Keratinocyte (primary cell): ENCODE measurements around the gene ADAMTSL3. TPM values are rescaled to one million over a fixed set of nuclear protein-coding genes. Genes with fewer than 3 reads are reported as not detected.

Experiments
- DNase-seq: peaks from one replicate; pipeline ENCODE4 v3.0.0-alpha.2; 2011; ENCODE audit warnings: low read depth, missing footprints, low spot score
- FAIRE-seq: peaks from 2 replicates; lab custom pipeline; 2011; peaks lifted over from hg19 to GRCh38; lab: Jason Lieb, UNC
- H2AFZ ChIP-seq: 2 replicates; pipeline ENCODE4 v1.6.0; 2012; ENCODE audit warnings: low read length, control low read depth, inconsistent platforms; ENCODE audit not compliant: control insufficient read depth
- H3K27ac ChIP-seq: 2 replicates; pipeline ENCODE4 v1.5.1; 2011; ENCODE audit warnings: low read length; ENCODE audit not compliant: control insufficient read depth, insufficient read depth
- H3K27me3 ChIP-seq: 3 replicates; pipeline ENCODE4 v1.6.0; 2011; ENCODE audit warnings: low read length; ENCODE audit not compliant: control insufficient read depth, insufficient read depth; ENCODE audit errors: extremely low read depth
- H3K36me3 ChIP-seq, 2 experiments: 2 replicates in 1 of 2; 3 replicates in 1 of 2; pipeline ENCODE4 v1.5.1; 2011; ENCODE audit warnings: low read length in 2 of 2, mild to moderate bottlenecking in 1 of 2; ENCODE audit not compliant: control insufficient read depth in 2 of 2, insufficient read depth in 2 of 2; ENCODE audit errors: extremely low read depth in 1 of 2
- H3K4me1 ChIP-seq: 3 replicates; pipeline ENCODE4 v1.5.1; 2011; ENCODE audit warnings: low read length; ENCODE audit not compliant: control insufficient read depth, insufficient read depth; ENCODE audit errors: extremely low read depth
- H3K4me2 ChIP-seq: 3 replicates; pipeline ENCODE4 v1.6.0; 2011; ENCODE audit warnings: low read depth, low read length; ENCODE audit not compliant: control insufficient read depth, insufficient read depth; ENCODE audit errors: extremely low read depth
- H3K4me3 ChIP-seq, 3 experiments: fragments of 200-600 bp in 1 of 3; sonication (generic) in 1 of 3; 2 replicates in 2 of 3; 3 replicates in 1 of 3; pipeline ENCODE4 v1.5.1; 2011 to 2016; ENCODE audit warnings: low read length in 3 of 3, mild to moderate bottlenecking in 3 of 3, control low read depth in 2 of 3, inconsistent platforms in 1 of 3, low read depth in 1 of 3, mixed read lengths in 1 of 3, mixed run types in 1 of 3, moderate library complexity in 1 of 3; ENCODE audit not compliant: control insufficient read depth in 2 of 3, insufficient read depth in 2 of 3; ENCODE audit errors: extremely low read depth in 1 of 3
- H3K79me2 ChIP-seq: 2 replicates; pipeline ENCODE4 v1.6.0; 2012; ENCODE audit warnings: low read length; ENCODE audit not compliant: control insufficient read depth, insufficient read depth
- H3K9ac ChIP-seq: 3 replicates; pipeline ENCODE4 v1.6.0; 2011; ENCODE audit warnings: low read length; ENCODE audit not compliant: control insufficient read depth, insufficient read depth; ENCODE audit errors: extremely low read depth
- H3K9me1 ChIP-seq: 3 replicates; pipeline ENCODE4 v1.6.0; 2011; ENCODE audit warnings: low read length; ENCODE audit not compliant: control insufficient read depth, insufficient read depth; ENCODE audit errors: extremely low read depth
- H3K9me3 ChIP-seq: 2 replicates; pipeline ENCODE4 v1.5.1; 2012; ENCODE audit warnings: low read depth, low read length; ENCODE audit not compliant: control insufficient read depth
- H4K20me1 ChIP-seq: 3 replicates; pipeline ENCODE4 v1.6.0; 2011; ENCODE audit warnings: low read length; ENCODE audit not compliant: control insufficient read depth, insufficient read depth; ENCODE audit errors: extremely low read depth
- EZH2 ChIP-seq: IDR thresholded peaks from one replicate; pipeline ENCODE4 v1.6.1; 2012; ENCODE audit warnings: inconsistent platforms, mild to moderate bottlenecking, low read length, moderate library complexity
- dilution Hi-C: fragments of 300-500 bp; cut with MboI; formaldehyde crosslinking; loops from one replicate; pipeline ENCODE4 v1.7.0; 2020; ENCODE audit warnings: low sequenced_read_pairs; ENCODE audit not compliant: extremely low pct_ligation_motif_present
- polyA plus RNA-seq, 5 experiments: library from polyadenylated mRNA; depleted of rRNA in 3 of 5; stranded (reverse) in 3 of 5; stranded (forward) in 1 of 5; unstranded in 1 of 5; fragments of >200 nt; gene quantifications; 1 replicate in 1 of 5; 2 replicates in 3 of 5; 3 replicates in 1 of 5; pipeline versions ENCODE4 v1.2.1 to v1.2.3, GENCODE V29; 2011 to 2012; ENCODE audit warnings: missing spikeins in 2 of 5, low read depth in 1 of 5, low replicate concordance in 1 of 5
- TF ChIP-seq, protein P1 (sequence below), 3 experiments: IDR thresholded peaks in 1 of 3; conservative IDR thresholded peaks in 1 of 3; optimal IDR thresholded peaks in 1 of 3; 2 replicates in 2 of 3; 3 replicates in 1 of 3; pipeline versions ENCODE3 to v1.5.1; 2011; ENCODE audit warnings: low read length in 3 of 3, mild to moderate bottlenecking in 3 of 3, moderate library complexity in 2 of 3, control low read depth in 1 of 3, inconsistent platforms in 1 of 3; ENCODE audit not compliant: insufficient read depth in 2 of 3; ENCODE audit errors: extremely low read depth in 1 of 3

ADAMTSL3 gene
- polyA plus RNA-seq, 1 donor (not counting 4 experiments of a cell fraction or from before 2014, with no cell fraction given) = 0.01 TPM

DNA sequence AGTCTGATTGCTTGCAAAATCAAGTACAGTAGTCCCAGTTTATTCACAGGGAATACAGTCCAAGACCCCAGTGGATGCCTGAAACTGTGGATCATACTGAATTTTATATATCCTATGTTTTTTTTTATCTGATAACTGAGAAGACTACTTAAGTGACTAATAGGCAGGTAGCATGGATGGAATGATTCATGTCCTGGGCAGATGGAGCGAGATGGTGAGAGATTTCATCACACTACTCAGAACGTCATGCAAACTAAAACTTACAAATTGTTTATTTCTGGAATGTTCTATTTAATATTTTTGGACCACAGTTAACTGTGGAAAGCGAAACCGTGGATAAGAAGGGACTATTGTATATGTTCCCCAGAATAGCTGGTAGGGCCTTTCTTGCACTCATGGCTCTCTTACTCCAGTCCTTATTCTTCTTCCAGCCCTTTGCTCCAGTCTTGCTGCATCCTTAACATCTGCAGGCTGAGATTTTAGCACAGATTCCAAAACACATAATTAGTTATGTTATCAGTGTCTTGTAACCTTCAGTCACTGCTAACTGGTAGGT is 290.0 kb downstream of the ADAMTSL3 start:
- DNase-seq = no peak
- Histone ChIP-seq H3K27ac (peak overlapping the region; percentile 16), H3K27me3 (no peaks in the 10 kb centered on the region), H3K9me1 (no peaks in the 10 kb centered on the region), H3K36me3 (no peaks in the 10 kb centered on the region), H3K4me2 (peak overlapping the region; percentile 13), H3K4me1 (peaks cover 15% of the 10 kb centered on the region), H3K4me3 (no peak overlapping the region), H3K79me2 (no peaks in the 10 kb centered on the region), H3K9me3 (no peaks in the 10 kb centered on the region), H4K20me1 (no peaks in the 10 kb centered on the region), H2AFZ (no peak overlapping the region), H3K9ac (no peak overlapping the region)
- TF ChIP-seq EZH2 = no peak
- TF ChIP-seq, protein P1, sequence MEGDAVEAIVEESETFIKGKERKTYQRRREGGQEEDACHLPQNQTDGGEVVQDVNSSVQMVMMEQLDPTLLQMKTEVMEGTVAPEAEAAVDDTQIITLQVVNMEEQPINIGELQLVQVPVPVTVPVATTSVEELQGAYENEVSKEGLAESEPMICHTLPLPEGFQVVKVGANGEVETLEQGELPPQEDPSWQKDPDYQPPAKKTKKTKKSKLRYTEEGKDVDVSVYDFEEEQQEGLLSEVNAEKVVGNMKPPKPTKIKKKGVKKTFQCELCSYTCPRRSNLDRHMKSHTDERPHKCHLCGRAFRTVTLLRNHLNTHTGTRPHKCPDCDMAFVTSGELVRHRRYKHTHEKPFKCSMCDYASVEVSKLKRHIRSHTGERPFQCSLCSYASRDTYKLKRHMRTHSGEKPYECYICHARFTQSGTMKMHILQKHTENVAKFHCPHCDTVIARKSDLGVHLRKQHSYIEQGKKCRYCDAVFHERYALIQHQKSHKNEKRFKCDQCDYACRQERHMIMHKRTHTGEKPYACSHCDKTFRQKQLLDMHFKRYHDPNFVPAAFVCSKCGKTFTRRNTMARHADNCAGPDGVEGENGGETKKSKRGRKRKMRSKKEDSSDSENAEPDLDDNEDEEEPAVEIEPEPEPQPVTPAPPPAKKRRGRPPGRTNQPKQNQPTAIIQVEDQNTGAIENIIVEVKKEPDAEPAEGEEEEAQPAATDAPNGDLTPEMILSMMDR (optimal IDR thresholded peaks at IDR 0.05 in 1 of 3, IDR thresholded peaks at IDR 0.05 in 1 of 3, conservative IDR thresholded peaks at IDR 0.05 in 1 of 3; ENCODE audit: extremely low read depth in 1 of 3, insufficient read depth in 2 of 3, low read length in 3 of 3) = no peak
- no peak for FAIRE-seq
- dilution Hi-C loops = no loop called here

DNA sequence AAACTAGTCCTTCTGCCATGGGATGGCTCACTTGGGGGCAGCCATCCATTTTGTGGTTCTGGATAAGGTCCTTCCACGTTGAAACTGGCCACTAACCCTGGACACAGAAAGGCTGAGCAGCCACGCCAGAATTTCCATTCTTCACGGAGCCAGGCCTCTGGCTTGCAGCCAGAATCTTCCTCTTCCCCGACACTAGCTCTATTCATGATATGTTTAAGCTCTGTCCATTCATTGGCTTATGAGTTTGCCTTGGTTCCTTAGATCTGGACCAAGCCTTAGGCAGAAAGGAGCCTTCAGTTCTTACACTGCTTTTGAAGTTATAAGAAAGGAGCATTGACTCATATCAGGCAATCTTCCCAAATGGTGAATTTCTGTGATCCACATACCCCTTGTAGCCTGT is 293.2 kb downstream of the ADAMTSL3 start:
- DNase-seq (no peak), FAIRE-seq (no peak)
- Histone ChIP-seq H3K27me3 (no peaks in the 10 kb centered on the region), H3K36me3 (no peaks in the 10 kb centered on the region), H3K4me3 (no peak overlapping the region), H2AFZ (no peak overlapping the region), H3K4me2 (no peak overlapping the region), H3K9me3 (no peaks in the 10 kb centered on the region), H3K9me1 (no peaks in the 10 kb centered on the region), H3K4me1 (peaks cover 15% of the 10 kb centered on the region), H3K9ac (no peak overlapping the region), H3K79me2 (no peaks in the 10 kb centered on the region), H4K20me1 (no peaks in the 10 kb centered on the region), H3K27ac (no peak overlapping the region)
- dilution Hi-C loops = no loop called here
- TF ChIP-seq, protein P1 (optimal IDR thresholded peaks at IDR 0.05 in 1 of 3, IDR thresholded peaks at IDR 0.05 in 1 of 3, conservative IDR thresholded peaks at IDR 0.05 in 1 of 3; ENCODE audit: extremely low read depth in 1 of 3, insufficient read depth in 2 of 3, low read length in 3 of 3) = no peak
- no peak for TF ChIP-seq EZH2
